K562 treated with DMSO at 1 percent for 48 hours (cell line): ENCODE results near the gene DICER1. TPM values are rescaled to one million over a fixed set of nuclear protein-coding genes. Genes with fewer than 3 reads are reported as not detected.

Experiments used
- total RNA-seq: library from RNA; unstranded; fragments of 300-600 nt; gene quantifications from 2 replicates; pipeline ENCODE4 v1.2.3, GENCODE V29; 2022; ENCODE audit warnings: low replicate concordance; ENCODE audit errors: extremely low read depth

Gene DICER1
- not detected in 2 replicates for total RNA-seq

GRCh38 chr14:95157327-95158189 is at the start of gene DICER1:
Gene DICER1 (minus strand): TSS chr14:95157529. CDS start chr14:95133458, 24,071 bp downstream.

Other genes starting within 250 kb of the DICER1 start
- not detected in 2 replicates for gene CLMN, start 162.4 kb upstream of the DICER1 start, total RNA-seq